Neural cell (in vitro differentiated cells): ENCODE results near the gene RDM1. TPM values are rescaled to one million over a fixed set of nuclear protein-coding genes. Genes with fewer than 3 reads are reported as not detected.

Source experiments
- H2AFZ ChIP-seq: fragments of 200-600, 300-800 bp; sonication (generic), shearing (Covaris generic); 2 replicates; pipeline ENCODE4 v1.6.0; 2014; ENCODE audit warnings: low read depth, mild to moderate bottlenecking, antibody characterized with exemption, low read length, moderate library complexity
- H3F3A ChIP-seq: fragments of 200-600 bp; shearing (Covaris generic); 2 replicates; pipeline ENCODE4 v1.6.1; 2016; ENCODE audit warnings: mild to moderate bottlenecking, moderate library complexity, mixed read lengths, antibody characterized with exemption, low read length; ENCODE audit not compliant: insufficient read depth, poor library complexity, severe bottlenecking
- H3K27ac ChIP-seq: fragments of 200-600, 300-800 bp; sonication (generic), shearing (Covaris generic); 2 replicates; pipeline ENCODE4 v1.5.1; 2014; ENCODE audit warnings: mild to moderate bottlenecking, low read length, moderate library complexity
- H3K27me3 ChIP-seq: fragments of 300-800, 200-600 bp; sonication (generic), shearing (Covaris generic); 2 replicates; pipeline ENCODE4 v1.6.0; 2014; ENCODE audit warnings: mild to moderate bottlenecking, low read depth, low read length, moderate library complexity; ENCODE audit not compliant: insufficient read depth
- H3K36me3 ChIP-seq: fragments of 300-800, 200-600 bp; sonication (generic), shearing (Covaris generic); 2 replicates; pipeline ENCODE4 v1.5.1; 2014; ENCODE audit warnings: mild to moderate bottlenecking, antibody characterized with exemption, low read length, moderate library complexity; ENCODE audit not compliant: insufficient read depth
- H3K4me2 ChIP-seq: fragments of 300-800, 200-600 bp; sonication (generic), shearing (Covaris generic); 2 replicates; pipeline ENCODE4 v1.6.0; 2014; ENCODE audit warnings: mild to moderate bottlenecking, low read length
- H3K4me3 ChIP-seq: fragments of 300-800, 200-600 bp; sonication (generic), shearing (Covaris generic); 2 replicates; pipeline ENCODE4 v1.5.1; 2014; ENCODE audit warnings: mild to moderate bottlenecking, low read length, moderate library complexity
- H3K79me2 ChIP-seq: fragments of 200-600 bp; shearing (Covaris generic); replicated peaks from 2 replicates; pipeline ENCODE4 v1.6.0; 2014; ENCODE audit warnings: mild to moderate bottlenecking, low read length, moderate library complexity; ENCODE audit not compliant: insufficient read depth
- H3K9ac ChIP-seq: fragments of 300-800, 200-600 bp; sonication (generic), shearing (Covaris generic); 2 replicates; pipeline ENCODE4 v1.6.1; 2016; ENCODE audit warnings: mild to moderate bottlenecking, low read length, mixed read lengths
- H3K9me2 ChIP-seq: fragments of 200-600 bp; shearing (Covaris generic); 2 replicates; pipeline ENCODE4 v1.6.1; 2016; ENCODE audit warnings: mild to moderate bottlenecking, low read length, mixed read lengths; ENCODE audit not compliant: insufficient read depth
- H3K9me3 ChIP-seq: fragments of 200-600, 300-800 bp; sonication (generic), shearing (Covaris generic); 2 replicates; pipeline ENCODE4 v1.6.1; 2016; ENCODE audit warnings: mild to moderate bottlenecking, mixed run types, low read length, moderate library complexity, mixed read lengths
- H4K20me1 ChIP-seq: fragments of 200-600 bp; shearing (Covaris generic); 2 replicates; pipeline ENCODE4 v1.6.1; 2016; ENCODE audit warnings: mild to moderate bottlenecking, mixed run types; ENCODE audit not compliant: insufficient read depth
- EP300 ChIP-seq: fragments of 450-650 bp; conservative IDR thresholded peaks from 2 replicates; pipeline ENCODE4 v1.6.1; 2014; ENCODE audit warnings: antibody characterized with exemption, mild to moderate bottlenecking, moderate library complexity; ENCODE audit not compliant: poor library complexity, severe bottlenecking
- EZH2 ChIP-seq: fragments of 200-600, 300-800 bp; shearing (Covaris generic), sonication (generic); IDR thresholded peaks from 2 replicates; pipeline ENCODE4 v1.6.1; 2014; ENCODE audit warnings: antibody characterized with exemption, low read length, borderline replicate concordance, mild to moderate bottlenecking; ENCODE audit not compliant: insufficient read depth, poor library complexity, severe bottlenecking
- MXI1 ChIP-seq: fragments of 450-650 bp; conservative IDR thresholded peaks from 2 replicates; pipeline ENCODE4 v1.6.1; 2014; ENCODE audit warnings: antibody characterized with exemption, mild to moderate bottlenecking; ENCODE audit not compliant: poor library complexity, severe bottlenecking
- POLR2AphosphoS5 ChIP-seq: IDR thresholded peaks from 2 replicates; pipeline ENCODE4 v1.6.1; 2012
- RAD21 ChIP-seq: fragments of 450-650 bp; conservative IDR thresholded peaks from 2 replicates; pipeline ENCODE4 v1.6.1; 2014; ENCODE audit warnings: antibody characterized with exemption, mild to moderate bottlenecking, moderate library complexity
- SMC3 ChIP-seq: fragments of 450-650 bp; conservative IDR thresholded peaks from 2 replicates; pipeline ENCODE4 v1.6.1; 2014; ENCODE audit warnings: antibody characterized with exemption, mild to moderate bottlenecking, moderate library complexity; ENCODE audit not compliant: poor library complexity
- TAF1 ChIP-seq: IDR thresholded peaks from 2 replicates; pipeline ENCODE4 v1.6.1; 2012; ENCODE audit warnings: low read depth
- polyA minus RNA-seq: library from RNA; depleted of rRNA, polyadenylated mRNA; stranded (reverse); fragments of >200 nt; gene quantifications from 2 replicates; pipeline ENCODE4 v1.2.3, GENCODE V29; 2014
- polyA plus RNA-seq: library from polyadenylated mRNA; depleted of rRNA; stranded (reverse); fragments of >200 nt; gene quantifications from 2 replicates; pipeline ENCODE4 v1.2.3, GENCODE V29; 2014
- TF ChIP-seq, protein P1 (sequence below): fragments of 450-650 bp; IDR thresholded peaks from 2 replicates; pipeline ENCODE4 v1.5.1; 2014; ENCODE audit warnings: antibody characterized with exemption, mild to moderate bottlenecking, moderate library complexity; ENCODE audit not compliant: poor library complexity, severe bottlenecking
- TF ChIP-seq, protein P2 (sequence below): IDR thresholded peaks from 2 replicates; pipeline ENCODE4 v1.6.1; 2012; ENCODE audit warnings: borderline replicate concordance

The RDM1 gene, protein sequence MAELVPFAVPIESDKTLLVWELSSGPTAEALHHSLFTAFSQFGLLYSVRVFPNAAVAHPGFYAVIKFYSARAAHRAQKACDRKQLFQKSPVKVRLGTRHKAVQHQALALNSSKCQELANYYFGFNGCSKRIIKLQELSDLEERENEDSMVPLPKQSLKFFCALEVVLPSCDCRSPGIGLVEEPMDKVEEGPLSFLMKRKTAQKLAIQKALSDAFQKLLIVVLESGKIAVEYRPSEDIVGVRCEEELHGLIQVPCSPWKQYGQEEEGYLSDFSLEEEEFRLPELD
- not detected in 2 replicates for polyA plus RNA-seq
- polyA minus RNA-seq, result 0.46 and 0.97 TPM in 2 replicates

DNA sequence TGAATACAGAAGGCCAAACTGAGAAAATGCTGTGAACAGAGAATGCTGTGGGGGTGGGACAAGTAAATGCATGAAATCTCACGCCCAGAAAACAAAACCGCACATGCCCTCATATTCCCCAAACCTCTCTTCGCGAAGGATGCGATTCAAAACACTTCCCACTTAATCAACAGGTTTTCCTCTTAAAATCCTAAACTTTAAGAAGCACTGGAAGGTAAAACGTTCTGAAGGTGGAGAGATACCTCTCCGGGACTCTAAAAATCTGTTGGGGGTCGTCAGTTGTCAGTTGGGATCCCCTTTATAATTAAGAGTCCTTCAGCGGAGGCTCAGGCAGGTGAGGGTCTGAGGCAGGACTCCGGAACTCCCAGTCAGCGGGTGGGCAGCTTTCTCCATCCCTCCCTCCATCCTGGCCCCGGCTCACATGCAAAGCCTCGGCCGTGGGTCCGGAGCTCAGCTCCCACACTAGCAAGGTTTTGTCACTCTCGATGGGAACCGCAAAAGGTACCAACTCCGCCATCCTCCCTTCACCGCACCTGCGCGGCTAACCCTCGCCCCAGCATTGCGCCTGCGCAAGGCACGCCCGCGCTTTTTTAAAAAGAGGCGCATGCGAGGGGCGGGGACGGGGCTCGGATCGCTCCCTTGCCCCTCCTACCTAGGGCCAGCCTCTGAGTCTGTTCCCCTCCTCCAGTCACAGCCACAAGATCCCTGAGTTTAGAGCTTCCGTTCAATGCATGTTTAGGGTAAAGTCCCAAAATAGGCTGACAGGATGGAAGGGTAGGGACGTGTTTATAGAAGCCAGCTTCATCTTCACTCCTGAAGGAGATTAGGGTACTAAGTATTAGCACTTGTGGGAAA lies at the start of gene RDM1:
Gene RDM1 (minus strand): TSS at position 563 of the 855 bp plus-strand sequence. CDS start 46 bp downstream, at position 517.
- Histone ChIP-seq H4K20me1 (no peaks in the 10 kb centered on the region), H2AFZ (peak within 1 kb of the TSS; percentile 57), H3K9ac (peak within 1 kb of the TSS; percentile 49), H3K27ac (no peak within 1 kb of the TSS), H3K4me2 (peak within 1 kb of the TSS; percentile 69), H3K9me2 (no peaks in the 10 kb centered on the region), H3K36me3 (no peaks in the 10 kb centered on the region), H3K27me3 (no peaks in the 10 kb centered on the region), H3K9me3 (no peaks in the 10 kb centered on the region), H3K4me3 (peak within 1 kb of the TSS; percentile 77), H3F3A (no peaks in the 10 kb centered on the region), H3K79me2 (no peaks in the 10 kb centered on the region)
- peak; percentile 97 for TF ChIP-seq MXI1
- no peak for TF ChIP-seq EP300

DNA sequence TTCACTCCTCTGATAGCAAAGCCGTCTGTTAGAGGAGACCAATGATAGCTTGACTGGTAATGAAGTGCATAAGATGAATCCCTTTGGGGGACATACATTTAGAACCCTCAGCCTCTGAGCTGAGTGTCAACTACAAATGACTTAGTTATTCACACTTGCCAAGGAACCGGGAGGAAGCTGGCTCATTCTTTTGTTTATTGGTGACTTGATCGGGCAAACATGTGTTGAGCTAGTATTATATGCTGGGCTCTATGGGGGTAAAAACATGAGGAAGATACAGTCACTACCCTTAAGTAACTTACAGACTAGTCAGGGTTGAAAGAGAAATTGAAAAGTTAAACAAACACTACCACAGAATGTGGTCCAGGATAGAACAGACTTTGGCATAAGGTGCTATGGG lies 47.8 kb upstream of the RDM1 start:
- TF ChIP-seq TAF1 (no peak), SMC3 (no peak), EP300 (no peak), MXI1 (no peak), POLR2AphosphoS5 (no peak), RAD21 (no peak), EZH2 (no peak)
- TF ChIP-seq, protein P1, sequence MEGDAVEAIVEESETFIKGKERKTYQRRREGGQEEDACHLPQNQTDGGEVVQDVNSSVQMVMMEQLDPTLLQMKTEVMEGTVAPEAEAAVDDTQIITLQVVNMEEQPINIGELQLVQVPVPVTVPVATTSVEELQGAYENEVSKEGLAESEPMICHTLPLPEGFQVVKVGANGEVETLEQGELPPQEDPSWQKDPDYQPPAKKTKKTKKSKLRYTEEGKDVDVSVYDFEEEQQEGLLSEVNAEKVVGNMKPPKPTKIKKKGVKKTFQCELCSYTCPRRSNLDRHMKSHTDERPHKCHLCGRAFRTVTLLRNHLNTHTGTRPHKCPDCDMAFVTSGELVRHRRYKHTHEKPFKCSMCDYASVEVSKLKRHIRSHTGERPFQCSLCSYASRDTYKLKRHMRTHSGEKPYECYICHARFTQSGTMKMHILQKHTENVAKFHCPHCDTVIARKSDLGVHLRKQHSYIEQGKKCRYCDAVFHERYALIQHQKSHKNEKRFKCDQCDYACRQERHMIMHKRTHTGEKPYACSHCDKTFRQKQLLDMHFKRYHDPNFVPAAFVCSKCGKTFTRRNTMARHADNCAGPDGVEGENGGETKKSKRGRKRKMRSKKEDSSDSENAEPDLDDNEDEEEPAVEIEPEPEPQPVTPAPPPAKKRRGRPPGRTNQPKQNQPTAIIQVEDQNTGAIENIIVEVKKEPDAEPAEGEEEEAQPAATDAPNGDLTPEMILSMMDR, result no peak
- TF ChIP-seq, protein P2, sequence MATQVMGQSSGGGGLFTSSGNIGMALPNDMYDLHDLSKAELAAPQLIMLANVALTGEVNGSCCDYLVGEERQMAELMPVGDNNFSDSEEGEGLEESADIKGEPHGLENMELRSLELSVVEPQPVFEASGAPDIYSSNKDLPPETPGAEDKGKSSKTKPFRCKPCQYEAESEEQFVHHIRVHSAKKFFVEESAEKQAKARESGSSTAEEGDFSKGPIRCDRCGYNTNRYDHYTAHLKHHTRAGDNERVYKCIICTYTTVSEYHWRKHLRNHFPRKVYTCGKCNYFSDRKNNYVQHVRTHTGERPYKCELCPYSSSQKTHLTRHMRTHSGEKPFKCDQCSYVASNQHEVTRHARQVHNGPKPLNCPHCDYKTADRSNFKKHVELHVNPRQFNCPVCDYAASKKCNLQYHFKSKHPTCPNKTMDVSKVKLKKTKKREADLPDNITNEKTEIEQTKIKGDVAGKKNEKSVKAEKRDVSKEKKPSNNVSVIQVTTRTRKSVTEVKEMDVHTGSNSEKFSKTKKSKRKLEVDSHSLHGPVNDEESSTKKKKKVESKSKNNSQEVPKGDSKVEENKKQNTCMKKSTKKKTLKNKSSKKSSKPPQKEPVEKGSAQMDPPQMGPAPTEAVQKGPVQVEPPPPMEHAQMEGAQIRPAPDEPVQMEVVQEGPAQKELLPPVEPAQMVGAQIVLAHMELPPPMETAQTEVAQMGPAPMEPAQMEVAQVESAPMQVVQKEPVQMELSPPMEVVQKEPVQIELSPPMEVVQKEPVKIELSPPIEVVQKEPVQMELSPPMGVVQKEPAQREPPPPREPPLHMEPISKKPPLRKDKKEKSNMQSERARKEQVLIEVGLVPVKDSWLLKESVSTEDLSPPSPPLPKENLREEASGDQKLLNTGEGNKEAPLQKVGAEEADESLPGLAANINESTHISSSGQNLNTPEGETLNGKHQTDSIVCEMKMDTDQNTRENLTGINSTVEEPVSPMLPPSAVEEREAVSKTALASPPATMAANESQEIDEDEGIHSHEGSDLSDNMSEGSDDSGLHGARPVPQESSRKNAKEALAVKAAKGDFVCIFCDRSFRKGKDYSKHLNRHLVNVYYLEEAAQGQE, result no peak
- Histone ChIP-seq H2AFZ (no peak overlapping the region), H3K4me2 (no peak overlapping the region), H3K27ac (no peak overlapping the region), H3K9me2 (no peaks in the 10 kb centered on the region), H3F3A (no peaks in the 10 kb centered on the region), H3K27me3 (no peaks in the 10 kb centered on the region), H4K20me1 (no peaks in the 10 kb centered on the region), H3K9ac (no peak overlapping the region), H3K36me3 (no peaks in the 10 kb centered on the region), H3K79me2 (no peaks in the 10 kb centered on the region), H3K4me3 (no peak overlapping the region), H3K9me3 (no peaks in the 10 kb centered on the region)
